Activated CD4-positive, CD25-positive, alpha-beta regulatory T cell treated with anti-CD3 and anti-CD28 coated beads, Interleukin-2, amount 50 U/mL, for 16 hours (primary cell): ENCODE data around the gene ATRNL1.

Experiments used
- DNase-seq: peaks from one replicate; pipeline ENCODE4 v3.0.0-alpha.2; 2020; ENCODE audit warnings: low read depth, low spot score

ATRNL1 gene

GRCh38 chr10:115093286-115093775 is at the start of gene ATRNL1:
Gene ATRNL1, plus strand, starts transcription at chr10:115093365. Its CDS starts 386 bp downstream, at chr10:115093751.
- no peak for DNase-seq

DNA sequence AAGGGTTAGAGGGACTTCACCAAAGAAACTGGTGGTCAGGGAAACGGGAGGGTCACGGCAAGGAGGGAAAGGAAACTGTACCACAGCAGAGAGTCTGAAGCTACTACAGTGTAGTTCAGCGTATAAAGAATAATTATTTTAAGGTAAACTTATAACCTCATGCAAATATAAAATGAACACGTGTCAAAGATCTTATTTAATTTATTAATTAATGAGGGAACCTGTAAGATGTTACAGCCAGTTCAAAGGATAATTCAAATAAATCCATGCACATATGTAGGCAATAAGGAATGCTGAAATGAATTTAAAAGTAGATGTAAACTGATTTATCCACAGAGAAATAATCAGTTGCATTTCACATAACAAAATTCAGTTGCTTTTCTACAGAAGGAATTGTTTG is 49.4 kb upstream of the ATRNL1 start:
- DNase-seq: no peak

GRCh38 chr10:115044891-115045290 is 48.3 kb upstream of the ATRNL1 start:
- DNase-seq: no peak

DNA sequence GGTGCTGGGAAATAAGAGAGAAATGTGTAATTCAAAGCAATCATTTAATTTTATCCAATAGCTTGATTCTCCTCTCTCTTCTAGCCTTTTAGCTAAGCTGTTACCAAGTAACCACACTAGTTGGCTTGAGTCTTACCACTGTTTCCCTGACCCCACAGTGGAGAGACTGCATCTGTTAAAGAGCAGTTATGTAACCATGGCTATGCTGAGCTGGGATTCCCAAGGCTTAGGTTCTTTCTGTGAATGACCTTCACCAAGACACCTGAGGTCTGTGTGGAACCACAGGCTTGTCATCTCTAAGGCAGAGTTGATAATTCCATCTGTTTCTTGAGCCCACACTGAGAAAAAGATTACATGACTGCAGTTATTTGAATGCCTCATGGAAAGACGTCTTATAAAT is 47.7 kb upstream of the ATRNL1 start:
- DNase-seq: no peak

GRCh38 chr10:115046686-115047236 is 46.4 kb upstream of the ATRNL1 start:
- DNase-seq: no peak

DNA sequence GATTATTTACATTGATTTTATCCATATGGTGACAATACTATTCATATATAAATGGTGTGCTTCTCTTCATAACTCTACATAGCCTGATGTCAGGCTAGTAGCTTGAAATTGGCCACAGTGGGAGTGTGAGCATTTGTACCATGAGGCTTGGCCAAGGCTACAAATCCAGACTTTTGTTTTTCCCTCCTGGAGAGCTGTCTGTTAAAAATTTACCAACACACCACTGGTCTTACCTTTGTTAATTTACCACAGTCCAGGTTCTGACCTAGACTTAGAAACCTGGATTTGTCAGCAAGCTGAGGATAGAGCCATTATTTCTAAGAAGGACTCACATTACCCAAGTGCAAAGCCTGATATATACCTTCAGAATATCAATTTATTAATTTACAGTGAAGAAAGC is 45.5 kb upstream of the ATRNL1 start:
- no peak for DNase-seq

DNA sequence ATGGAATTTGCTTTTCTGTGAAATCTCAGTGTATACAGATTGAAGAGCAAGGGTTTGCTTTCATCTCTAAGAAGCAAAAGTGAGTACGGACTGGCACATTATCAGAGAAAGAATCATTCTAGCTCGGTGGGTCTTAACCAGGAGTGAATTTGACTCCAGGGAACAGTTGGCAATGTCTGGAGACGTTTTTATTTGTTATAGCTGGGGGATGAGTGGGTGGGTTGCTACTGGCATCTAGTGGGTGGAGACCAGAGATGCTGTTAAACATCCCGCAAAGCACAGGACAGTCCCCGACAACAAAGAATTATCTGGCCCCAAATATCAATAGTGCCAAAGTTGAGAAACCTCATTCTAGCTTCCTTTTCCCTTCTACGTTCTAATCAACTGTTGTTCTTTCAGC is 43.8 kb upstream of the ATRNL1 start:
- no peak for DNase-seq

GRCh38 chr10:115049960-115050359 is 43.2 kb upstream of the ATRNL1 start:
- no peak for DNase-seq

DNA sequence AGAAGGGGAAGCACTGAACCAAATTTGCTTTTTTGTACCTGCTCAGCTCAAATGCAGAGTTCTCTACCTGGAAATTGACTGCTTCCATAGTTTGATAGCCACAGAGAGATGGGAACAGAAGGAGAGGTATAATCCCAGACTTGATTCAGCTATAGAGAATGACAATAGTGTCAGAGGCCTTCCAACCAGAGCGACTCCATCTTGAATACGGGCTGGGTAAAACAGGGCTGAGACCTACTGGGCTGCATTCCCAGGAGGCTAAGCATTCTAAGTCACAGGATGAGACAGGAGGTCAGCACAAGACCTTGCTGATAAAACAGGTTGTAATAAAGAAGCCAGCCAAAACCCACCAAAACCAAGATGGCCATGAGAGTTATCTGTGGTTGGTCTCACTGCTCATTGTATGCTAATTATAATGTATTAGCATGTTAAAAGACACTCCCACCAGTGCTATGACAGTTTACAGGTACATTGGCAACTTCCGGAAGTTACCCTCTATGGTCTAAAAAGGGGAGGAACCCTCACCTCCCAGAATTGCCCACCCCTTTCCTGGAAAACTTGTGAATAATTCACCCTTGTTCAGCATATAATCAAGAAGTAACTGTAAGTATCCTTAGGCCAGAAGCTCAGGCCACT is 42.7 kb upstream of the ATRNL1 start:
- no peak for DNase-seq

DNA sequence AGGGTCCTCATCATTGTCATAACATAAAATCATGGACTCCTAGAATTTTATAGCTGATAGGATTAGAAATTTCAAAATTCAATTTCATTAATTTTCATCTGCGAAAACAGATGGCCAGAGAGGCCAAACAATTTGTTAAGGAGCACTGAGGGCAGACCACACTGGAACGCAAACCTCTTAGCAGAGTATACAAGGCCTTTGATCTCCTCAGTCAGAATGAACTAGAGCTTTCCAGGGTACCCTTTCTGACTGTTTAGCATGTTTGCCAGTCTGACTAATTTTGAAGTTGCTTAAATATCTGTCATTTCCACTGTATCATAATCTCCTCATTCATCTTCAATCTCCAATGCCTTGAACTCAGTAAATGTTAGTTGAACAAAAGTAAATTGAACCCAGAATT is 41.9 kb upstream of the ATRNL1 start:
- DNase-seq: no peak

- no peak for DNase-seq
Measured at GRCh38 chr10:115052226-115052625, 40.9 kb upstream of the ATRNL1 start.

- no peak for DNase-seq
Measured at GRCh38 chr10:115052728-115053127, 40.4 kb upstream of the ATRNL1 start.

GRCh38 chr10:115056186-115056585 is 37.0 kb upstream of the ATRNL1 start:
- no peak for DNase-seq

DNA sequence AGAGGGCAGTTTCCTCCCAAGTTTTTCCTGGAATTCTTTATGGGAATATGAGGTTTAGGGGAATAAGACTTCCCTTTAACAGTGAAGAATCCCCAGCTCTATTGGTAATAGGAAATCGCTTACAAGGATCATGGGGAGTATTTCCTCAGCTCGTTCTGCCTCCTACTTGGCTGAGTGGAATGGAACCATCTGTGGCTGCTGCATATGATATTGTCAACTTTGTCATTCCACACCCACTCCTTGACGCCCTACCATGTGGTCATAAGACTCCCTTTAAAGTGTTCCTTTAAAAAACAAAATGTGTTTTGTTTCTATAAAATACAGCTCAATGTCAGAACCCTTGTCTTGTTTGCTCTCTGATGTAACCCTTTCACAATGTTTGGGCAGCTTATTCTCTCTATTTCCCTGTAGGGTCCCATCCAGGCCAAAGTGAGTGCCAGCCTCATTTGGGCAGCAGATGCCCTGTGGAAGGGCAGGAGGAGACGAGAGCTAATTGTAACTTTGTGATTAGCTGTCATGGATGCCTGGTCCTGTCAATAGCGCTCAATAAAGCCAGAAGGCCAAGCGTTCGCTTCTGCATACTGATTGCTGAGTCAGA is 33.8 kb upstream of the ATRNL1 start:
- DNase-seq: no peak

DNA sequence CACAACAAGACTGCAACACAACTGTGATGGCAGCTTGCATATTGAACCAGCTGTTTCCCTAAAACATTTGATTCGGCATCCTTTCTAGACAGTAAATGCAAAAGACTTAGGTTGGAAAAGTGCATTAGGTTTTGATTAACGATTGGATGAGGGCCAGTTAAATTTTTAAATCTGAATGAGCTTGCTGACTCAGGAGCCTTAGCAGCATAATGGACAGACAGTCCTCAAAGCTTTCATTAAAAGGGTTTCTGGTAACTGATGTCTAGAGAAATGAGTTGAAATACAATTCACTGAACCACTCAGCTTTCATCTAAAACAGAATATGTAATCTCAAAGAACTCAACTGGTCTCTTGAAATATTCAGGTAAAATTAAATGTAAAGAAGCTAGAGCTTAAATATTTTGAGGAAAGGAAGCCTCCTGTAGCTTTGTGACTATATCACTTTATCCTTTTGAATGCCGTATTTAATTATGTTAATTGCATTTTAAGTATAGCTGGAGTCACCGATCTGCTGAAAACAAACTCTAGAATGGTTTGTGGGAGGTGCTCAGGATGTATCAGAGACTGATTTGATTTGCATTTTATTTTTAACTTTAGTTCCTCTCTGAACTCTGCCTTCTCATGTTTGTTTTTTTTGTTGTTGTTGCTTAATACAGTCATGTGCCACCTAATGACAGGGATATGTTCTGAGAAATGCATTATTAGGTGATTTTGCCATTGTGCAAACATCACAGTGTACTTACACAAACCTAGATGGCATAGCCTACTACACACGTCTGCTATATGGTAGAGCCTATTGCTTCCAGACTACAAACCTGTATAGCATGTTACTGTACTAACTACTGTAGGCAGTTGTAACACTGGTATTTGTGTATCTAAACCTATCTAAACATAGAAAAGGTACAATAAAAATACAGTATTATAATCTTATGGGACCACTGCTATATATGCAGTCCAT is 29.2 kb upstream of the ATRNL1 start:
- no peak for DNase-seq

- no peak for DNase-seq
Measured at GRCh38 chr10:115065801-115066200, 27.4 kb upstream of the ATRNL1 start.

GRCh38 chr10:115066528-115066927 is 26.6 kb upstream of the ATRNL1 start:
- DNase-seq: no peak

DNA sequence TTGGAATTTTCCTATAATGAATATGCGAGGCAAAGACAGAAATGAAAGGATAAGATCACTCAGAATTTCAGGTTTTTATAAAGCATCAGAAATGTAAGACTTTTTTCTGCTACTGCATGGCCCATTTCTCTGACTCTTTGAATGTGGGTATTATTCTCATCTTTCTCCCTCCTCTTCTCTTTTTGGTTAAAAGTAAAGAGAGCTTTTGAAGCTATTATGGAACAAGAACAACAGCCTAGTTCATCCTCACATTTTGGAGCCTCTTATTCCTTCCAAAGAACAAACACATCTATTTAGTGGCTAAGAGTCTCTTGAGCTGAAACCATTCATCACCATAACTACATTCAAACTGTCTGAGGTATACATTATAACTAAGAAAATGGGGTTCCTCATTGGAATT is 19.4 kb upstream of the ATRNL1 start:
- DNase-seq: no peak

DNA sequence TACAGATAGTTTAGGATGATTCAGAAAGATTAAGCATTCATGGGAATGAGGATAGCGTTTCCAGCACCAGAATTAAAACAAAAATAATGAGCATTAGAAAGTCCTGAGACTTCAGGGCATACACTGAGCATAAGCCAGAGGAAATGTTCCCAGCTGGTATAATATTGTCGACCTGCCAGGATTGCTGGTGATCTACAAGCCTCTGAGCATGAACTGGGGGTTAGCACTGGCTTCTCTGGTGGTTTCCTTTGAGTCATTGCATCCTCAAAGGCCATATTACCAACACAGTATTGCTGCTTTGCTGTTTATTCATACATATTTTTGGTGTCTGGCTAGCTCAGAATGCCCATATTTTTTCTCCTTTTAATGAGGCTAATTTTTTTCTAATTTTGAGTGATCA is 10.7 kb upstream of the ATRNL1 start:
- DNase-seq: no peak

GRCh38 chr10:115084277-115084850 is 8.8 kb upstream of the ATRNL1 start:
- no peak for DNase-seq

GRCh38 chr10:115091161-115091560 is 2.0 kb upstream of the ATRNL1 start:
- DNase-seq: no peak

GRCh38 chr10:115092258-115092554 is 959 bp upstream of the ATRNL1 start:
- DNase-seq: no peak
